Measurements from ENCODE around the gene ENDOG. TPM values are rescaled to one million over a fixed set of nuclear protein-coding genes. Genes with fewer than 3 reads are reported as not detected.

Gene ENDOG
- total and polyA plus RNA-seq, 3 donors from 2014 or later, result 28.9 to 33.9 (median 30.4) TPM

GRCh38 chr9:128825923-128826700 lies 7.8 kb downstream of the ENDOG start:
- Histone ChIP-seq H3K9me3 (no peaks in the 10 kb centered on the region), H3K4me1 (peaks cover 8% of the 10 kb centered on the region), H3K27me3 (no peaks in the 10 kb centered on the region), H3K27ac (no peak overlapping the region), H3K4me3 (no peak overlapping the region), H3K36me3 (ENCODE audit: low read depth, missing control alignments) (no peaks in the 10 kb centered on the region)
- TF ChIP-seq CTCF (IDR thresholded peaks at IDR 0.05) (no peak), POLR2A (IDR thresholded peaks at IDR 0.05) (no peak)
- intact Hi-C loops (cut with DNase I; ENCODE audit: low total_unique reads), result no loop called here
- 94 to 96% methylated on average over 22 of the region's 22 CpGs for WGBS, 2 donors
- no peak for DNase-seq

- H3K27me3 ChIP-seq, result no peaks in the 10 kb centered on the region
- H3K4me3 ChIP-seq, result no peak overlapping the region
- intact Hi-C loops (cut with DNase I; ENCODE audit: low total_unique reads), result no loop called here
- no peak for TF ChIP-seq CTCF (IDR thresholded peaks at IDR 0.05)
- TF ChIP-seq POLR2A (IDR thresholded peaks at IDR 0.05), result no peak
- H3K4me1 ChIP-seq, result peaks cover 8% of the 10 kb centered on the region
- 84 to 91% methylated on average over 8 of the region's 8 CpGs for WGBS, 2 donors
- no peaks in the 10 kb centered on the region for H3K9me3 ChIP-seq
- no peak for DNase-seq
- H3K36me3 ChIP-seq (ENCODE audit: low read depth, missing control alignments), result no peaks in the 10 kb centered on the region
- H3K27ac ChIP-seq, result no peak overlapping the region
Measured at GRCh38 chr9:128828267-128828666, 10.0 kb downstream of the ENDOG start.

- WGBS, 2 donors, result 29 to 53% methylated on average over 10 to 18 of the region's 18 CpGs
- H3K4me3 ChIP-seq, result peak overlapping the region; percentile 74 to 89
- H3K4me1 ChIP-seq, result peaks cover 8% of the 10 kb centered on the region
- no peak for DNase-seq
- peak overlapping the region; percentile 48 to 53 for H3K27ac ChIP-seq
- intact Hi-C loops (cut with DNase I; ENCODE audit: low total_unique reads), result no loop called here
- no peaks in the 10 kb centered on the region for H3K27me3 ChIP-seq
- H3K36me3 ChIP-seq (ENCODE audit: low read depth, missing control alignments), result no peaks in the 10 kb centered on the region
- TF ChIP-seq CTCF (IDR thresholded peaks at IDR 0.05), result no peak
- no peak for TF ChIP-seq POLR2A (IDR thresholded peaks at IDR 0.05)
- no peaks in the 10 kb centered on the region for H3K9me3 ChIP-seq
Measured at GRCh38 chr9:128828719-128829452, 10.6 kb downstream of the ENDOG start.

GRCh38 chr9:128829477-128830251 lies 11.4 kb downstream of the ENDOG start, which contains the start of gene SPOUT1:
Gene SPOUT1, minus strand, starts transcription at chr9:128829794. Its CDS starts 14 bp downstream, at chr9:128829780.
- no peak for TF ChIP-seq CTCF (IDR thresholded peaks at IDR 0.05)
- no peak for TF ChIP-seq POLR2A (IDR thresholded peaks at IDR 0.05)
- H3K9me3 ChIP-seq, result no peaks in the 10 kb centered on the region
- H3K27me3 ChIP-seq, result no peaks in the 10 kb centered on the region
- intact Hi-C loops (cut with DNase I; ENCODE audit: low total_unique reads), result no loop called here
- peaks cover 8% of the 10 kb centered on the region for H3K4me1 ChIP-seq
- 0 to 1% methylated on average over 15 to 56 of the region's 56 CpGs for WGBS, 2 donors
- H3K27ac ChIP-seq, result peak within 1 kb of the TSS; percentile 48 to 53
- peak; percentile 96 for DNase-seq
- H3K4me3 ChIP-seq, result peak within 1 kb of the TSS; percentile 74 to 89
- H3K36me3 ChIP-seq (ENCODE audit: low read depth, missing control alignments), result no peaks in the 10 kb centered on the region

Data from testis (tissue), 3 donors.